ENCODE data around the gene TCP11.
"Not testable (repeated sequence)": the region's sequence is repeated elsewhere in the genome, so short reads cannot be mapped to it uniquely, and the experiment has no call there.

TCP11 gene

GRCh38 chr6:35142588-35143569 lies 1.7 kb upstream of the TCP11 start:
- DNase-seq = no peak

- DNase-seq = no peak
These were observed 516 bp downstream of the TCP11 start for GRCh38 chr6:35140639-35141006.

GRCh38 chr6:35139924-35140638 lies 1.1 kb downstream of the TCP11 start:
- peak; percentile 30 for DNase-seq

- no peak for DNase-seq
These were observed 1.7 kb downstream of the TCP11 start for GRCh38 chr6:35139470-35139869.

- DNase-seq = not testable (repeated sequence)
These were observed 2.9 kb downstream of the TCP11 start for GRCh38 chr6:35138191-35138590.

GRCh38 chr6:35136185-35136584 lies 5.0 kb downstream of the TCP11 start:
- DNase-seq = no peak

GRCh38 chr6:35128496-35128895 lies 12.6 kb downstream of the TCP11 start:
- DNase-seq = no peak

- no peak for DNase-seq
These were observed 13.1 kb downstream of the TCP11 start for GRCh38 chr6:35128042-35128441.

- DNase-seq = no peak
These were observed 16.8 kb downstream of the TCP11 start for GRCh38 chr6:35124356-35124755.

- DNase-seq = no peak
These were observed 20.4 kb downstream of the TCP11 start for GRCh38 chr6:35120746-35121145.

GRCh38 chr6:35108309-35108885 lies 32.7 kb downstream of the TCP11 start:
- DNase-seq = no peak

- not testable (repeated sequence) for DNase-seq
These were observed 33.4 kb downstream of the TCP11 start for GRCh38 chr6:35107761-35108160.

- DNase-seq = not testable (repeated sequence)
These were observed 33.9 kb downstream of the TCP11 start for GRCh38 chr6:35107208-35107607.

GRCh38 chr6:35106061-35106460 lies 35.1 kb downstream of the TCP11 start:
- DNase-seq = not testable (repeated sequence)

- DNase-seq = no peak
These were observed 36.1 kb downstream of the TCP11 start for GRCh38 chr6:35105078-35105477.

- no peak for DNase-seq
These were observed 42.0 kb downstream of the TCP11 start for GRCh38 chr6:35099116-35099515.

GRCh38 chr6:35096129-35096862 lies 44.8 kb downstream of the TCP11 start:
- no peak for DNase-seq

GRCh38 chr6:35094183-35094582 lies 47.0 kb downstream of the TCP11 start:
- no peak for DNase-seq

GRCh38 chr6:35093783-35094182 lies 47.4 kb downstream of the TCP11 start:
- DNase-seq = no peak

GRCh38 chr6:35093118-35093445 lies 48.1 kb downstream of the TCP11 start:
- no peak for DNase-seq

- no peak for DNase-seq
These were observed 48.6 kb downstream of the TCP11 start for GRCh38 chr6:35092362-35093117.

- no peak for DNase-seq
These were observed 49.6 kb downstream of the TCP11 start for GRCh38 chr6:35091346-35092083.
